ENCODE measurements around the gene ABCA1. TPM values are rescaled to one million over a fixed set of nuclear protein-coding genes. Genes with fewer than 3 reads are reported as not detected.

Gene ABCA1
- total RNA-seq, 6 donors from 2014 or later: 27.6 to 194 (median 47.0) TPM

GRCh38 chr9:104836767-104837166 is 91.2 kb downstream of the ABCA1 start:
- TF ChIP-seq POLR2A (IDR thresholded peaks at IDR 0.05) (no peak), EP300 (IDR thresholded peaks at IDR 0.05) (no peak), POLR2AphosphoS5 (IDR thresholded peaks at IDR 0.05) (no peak)
- TF ChIP-seq, protein P1, sequence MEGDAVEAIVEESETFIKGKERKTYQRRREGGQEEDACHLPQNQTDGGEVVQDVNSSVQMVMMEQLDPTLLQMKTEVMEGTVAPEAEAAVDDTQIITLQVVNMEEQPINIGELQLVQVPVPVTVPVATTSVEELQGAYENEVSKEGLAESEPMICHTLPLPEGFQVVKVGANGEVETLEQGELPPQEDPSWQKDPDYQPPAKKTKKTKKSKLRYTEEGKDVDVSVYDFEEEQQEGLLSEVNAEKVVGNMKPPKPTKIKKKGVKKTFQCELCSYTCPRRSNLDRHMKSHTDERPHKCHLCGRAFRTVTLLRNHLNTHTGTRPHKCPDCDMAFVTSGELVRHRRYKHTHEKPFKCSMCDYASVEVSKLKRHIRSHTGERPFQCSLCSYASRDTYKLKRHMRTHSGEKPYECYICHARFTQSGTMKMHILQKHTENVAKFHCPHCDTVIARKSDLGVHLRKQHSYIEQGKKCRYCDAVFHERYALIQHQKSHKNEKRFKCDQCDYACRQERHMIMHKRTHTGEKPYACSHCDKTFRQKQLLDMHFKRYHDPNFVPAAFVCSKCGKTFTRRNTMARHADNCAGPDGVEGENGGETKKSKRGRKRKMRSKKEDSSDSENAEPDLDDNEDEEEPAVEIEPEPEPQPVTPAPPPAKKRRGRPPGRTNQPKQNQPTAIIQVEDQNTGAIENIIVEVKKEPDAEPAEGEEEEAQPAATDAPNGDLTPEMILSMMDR (IDR thresholded peaks at IDR 0.05): no peak
- Histone ChIP-seq H3K27me3 (no peaks in the 10 kb centered on the region), H3K9me3 (no peaks in the 10 kb centered on the region), H3K27ac (peak overlapping the region in 3 of 4 donors; percentile 9 to 39 (median 23)), H3K4me3 (no peak overlapping the region), H3K4me1 (peaks cover 11 to 24% (median 19%) of the 10 kb centered on the region in 4 donors), H3K36me3 (peaks cover 19 to 55% (median 41%) of the 10 kb centered on the region in 4 donors)
- ATAC-seq (ENCODE audit: low FRiP score in 2 of 2) (no peak), DNase-seq (no peak)
- 74 to 90% methylated on average over 4 of the region's 4 CpGs for WGBS, 2 donors

GRCh38 chr9:104836235-104836634 is 91.7 kb downstream of the ABCA1 start:
- no peaks in the 10 kb centered on the region for H3K27me3 ChIP-seq
- no peaks in the 10 kb centered on the region for H3K9me3 ChIP-seq
- DNase-seq (no peak), ATAC-seq (ENCODE audit: low FRiP score in 2 of 2) (peak in 1 of 2 donors; percentile 47)
- peaks cover 19 to 58% (median 46%) of the 10 kb centered on the region in 4 donors for H3K36me3 ChIP-seq
- TF ChIP-seq POLR2A (IDR thresholded peaks at IDR 0.05): no peak
- TF ChIP-seq EP300 (IDR thresholded peaks at IDR 0.05): no peak
- TF ChIP-seq, protein P1 (IDR thresholded peaks at IDR 0.05): no peak
- H3K27ac ChIP-seq: peak overlapping the region in 3 of 4 donors; percentile 7 to 30 (median 9)
- WGBS, 2 donors: 50 to 82% methylated on average over 1 of the region's 1 CpG
- H3K4me3 ChIP-seq: no peak overlapping the region
- peaks cover 9 to 20% (median 18%) of the 10 kb centered on the region in 4 donors for H3K4me1 ChIP-seq

- 78 to 81% methylated on average over 3 of the region's 3 CpGs for WGBS, 2 donors
Measured at GRCh38 chr9:104835161-104835560, 92.8 kb downstream of the ABCA1 start.

GRCh38 chr9:104833696-104834095 is 94.3 kb downstream of the ABCA1 start:
- Histone ChIP-seq H3K4me3 (no peak overlapping the region), H3K4me1 (peaks cover 9 to 20% (median 18%) of the 10 kb centered on the region in 4 donors), H3K27ac (no peak overlapping the region), H3K36me3 (peaks cover 31 to 67% (median 54%) of the 10 kb centered on the region in 4 donors), H3K27me3 (no peaks in the 10 kb centered on the region), H3K9me3 (no peaks in the 10 kb centered on the region)
- TF ChIP-seq EP300 (IDR thresholded peaks at IDR 0.05) (no peak), POLR2AphosphoS5 (IDR thresholded peaks at IDR 0.05) (no peak)
- ATAC-seq (ENCODE audit: low FRiP score in 2 of 2) (peak in 1 of 2 donors; percentile 25), DNase-seq (no peak)
- WGBS, 2 donors: 64 to 72% methylated on average over 6 of the region's 6 CpGs

More at GRCh38 chr9:104835161-104835560, 92.8 kb downstream of the ABCA1 start:
- Histone ChIP-seq H3K9me3 (no peaks in the 10 kb centered on the region), H3K4me3 (no peak overlapping the region), H3K27ac (peak overlapping the region in 3 of 4 donors; percentile 7 to 48 (median 30)), H3K27me3 (no peaks in the 10 kb centered on the region), H3K4me1 (peaks cover 9 to 20% (median 18%) of the 10 kb centered on the region in 4 donors), H3K36me3 (peaks cover 26 to 65% (median 53%) of the 10 kb centered on the region in 4 donors)
- ATAC-seq (ENCODE audit: low FRiP score in 2 of 2) (peak; percentile 44 to 74), DNase-seq (peak in 1 of 2 donors; percentile 41)
- TF ChIP-seq POLR2AphosphoS5 (IDR thresholded peaks at IDR 0.05) (no peak), EP300 (IDR thresholded peaks at IDR 0.05) (no peak)
- TF ChIP-seq, protein P1 (IDR thresholded peaks at IDR 0.05): no peak

GRCh38 chr9:104831681-104832080 is 96.3 kb downstream of the ABCA1 start:
- Histone ChIP-seq H3K9me3 (no peaks in the 10 kb centered on the region), H3K4me3 (no peak overlapping the region), H3K27ac (no peak overlapping the region), H3K4me1 (peaks cover 9 to 16% (median 13%) of the 10 kb centered on the region in 4 donors), H3K27me3 (no peaks in the 10 kb centered on the region), H3K36me3 (peaks cover 44 to 75% (median 64%) of the 10 kb centered on the region in 4 donors)
- TF ChIP-seq, protein P1 (IDR thresholded peaks at IDR 0.05): no peak
- TF ChIP-seq EP300 (IDR thresholded peaks at IDR 0.05): no peak
- TF ChIP-seq POLR2AphosphoS5 (IDR thresholded peaks at IDR 0.05): no peak
- TF ChIP-seq POLR2A (IDR thresholded peaks at IDR 0.05): no peak
- ATAC-seq (ENCODE audit: low FRiP score in 2 of 2): no peak
- no peak for DNase-seq
- 88 to 90% methylated on average over 3 of the region's 3 CpGs for WGBS, 2 donors

All from upper lobe of left lung (tissue), 6 donors.